HCT116 (cell line): ENCODE results near the gene LYPD4. TPM values are rescaled to one million over a fixed set of nuclear protein-coding genes. Genes with fewer than 3 reads are reported as not detected.

Experiments
- CBX3 ChIP-seq: IDR thresholded peaks from 2 replicates; pipeline ENCODE4 v1.6.1; 2012; ENCODE audit warnings: low read depth
- CEBPB ChIP-seq: IDR thresholded peaks from 2 replicates; pipeline ENCODE4 v1.6.1; 2012; ENCODE audit warnings: low read depth
- CTCF ChIP-seq, 3 experiments: fragments of 200-600 bp in 1 of 3; sonication (generic) in 1 of 3; IDR thresholded peaks in 2 of 3; conservative IDR thresholded peaks in 1 of 3; 2 replicates each; pipeline ENCODE4 v1.5.1; 2012 to 2017; ENCODE audit warnings: low read depth in 2 of 3, low read length in 2 of 3, antibody characterized with exemption in 1 of 3, borderline replicate concordance in 1 of 3, control low read depth in 1 of 3, mild to moderate bottlenecking in 1 of 3, mixed read lengths in 1 of 3, mixed run types in 1 of 3, moderate library complexity in 1 of 3; ENCODE audit not compliant: insufficient read depth in 1 of 3
- ELF1 ChIP-seq: IDR thresholded peaks from 2 replicates; pipeline ENCODE4 v1.6.1; 2012; ENCODE audit warnings: low read depth, borderline replicate concordance
- EZH2 ChIP-seq: fragments of 200-600 bp; sonication (generic); IDR thresholded peaks from 2 replicates; pipeline ENCODE4 v1.6.1; 2017; ENCODE audit warnings: antibody characterized with exemption, mixed run types
- EZH2phosphoT487 ChIP-seq: fragments of 200-600 bp; IDR thresholded peaks from 2 replicates; pipeline ENCODE4 v1.6.1; 2018; ENCODE audit warnings: antibody characterized with exemption, borderline replicate concordance
- MAX ChIP-seq: IDR thresholded peaks from 2 replicates; pipeline ENCODE4 v1.6.1; 2012
- REST ChIP-seq: IDR thresholded peaks from 2 replicates; pipeline ENCODE4 v1.6.1; 2012; ENCODE audit warnings: low read depth
- SRF ChIP-seq: IDR thresholded peaks from 2 replicates; pipeline ENCODE4 v1.6.1; 2012; ENCODE audit warnings: low read depth
- total RNA-seq: library from RNA; stranded (reverse); gene quantifications from one replicate; pipeline ENCODE4 v1.2.1, GENCODE V29; 2021; ENCODE audit not compliant: unreplicated experiment

The LYPD4 gene
- total RNA-seq, 1 experiment from 2014 or later = not detected

GRCh38 chr19:41887711-41888382 lies 43.4 kb upstream of the LYPD4 start (continued):
- TF ChIP-seq REST (no peak), CTCF (IDR thresholded peaks at IDR 0.05 in 2 of 3, conservative IDR thresholded peaks at IDR 0.05 in 1 of 3; ENCODE audit: borderline replicate concordance in 1 of 3, insufficient read depth in 1 of 3, low read depth in 2 of 3, low read length in 2 of 3) (peak; percentile 55 to 83 (median 73); a peak in 5 of 6 replicates), MAX (no peak), EZH2phosphoT487 (no peak), CEBPB (no peak), EZH2 (no peak), ELF1 (no peak), CBX3 (no peak), SRF (no peak)
